HG02981 (cell line): ENCODE data around the gene KIF5A.
"Not testable (repeated sequence)": the region's sequence is repeated elsewhere in the genome, so short reads cannot be mapped to it uniquely, and the experiment has no call there.

ENCODE experiments used
- ATAC-seq: cut with Tn5 transposase; IDR thresholded peaks from one replicate; pipeline ENCODE4 v1.9.1; 2021; ENCODE audit warnings: mild to moderate bottlenecking, moderate library complexity; ENCODE audit not compliant: unreplicated experiment

Gene KIF5A

GRCh38 chr12:57553343-57554202 lies 3.7 kb downstream of the KIF5A start:
- no peak for ATAC-seq

GRCh38 chr12:57554453-57554852 lies 4.6 kb downstream of the KIF5A start:
- no peak for ATAC-seq

GRCh38 chr12:57554897-57555296 lies 5.1 kb downstream of the KIF5A start:
- no peak for ATAC-seq

- no peak for ATAC-seq
Measured at GRCh38 chr12:57558864-57559263, 9.0 kb downstream of the KIF5A start.

DNA sequence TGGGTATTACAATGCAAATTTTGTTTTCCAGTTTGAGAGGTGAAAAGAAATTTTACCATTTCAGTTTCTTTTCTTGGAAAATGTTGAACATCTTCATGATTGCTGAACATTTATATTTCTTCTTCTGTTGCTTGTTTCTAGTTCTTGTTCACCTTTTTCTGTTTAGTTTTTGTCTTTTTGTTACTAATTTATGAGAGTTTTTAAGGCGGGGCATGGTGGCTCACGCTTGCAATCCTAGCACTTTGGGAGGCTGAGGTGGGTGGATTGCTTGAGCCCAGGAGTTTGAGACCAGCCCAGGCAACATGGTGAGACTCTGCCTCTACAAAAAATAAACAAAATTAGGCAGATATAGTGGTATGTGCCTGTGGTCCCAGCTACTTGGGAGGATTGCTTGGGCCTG lies 10.7 kb downstream of the KIF5A start:
- no peak for ATAC-seq

DNA sequence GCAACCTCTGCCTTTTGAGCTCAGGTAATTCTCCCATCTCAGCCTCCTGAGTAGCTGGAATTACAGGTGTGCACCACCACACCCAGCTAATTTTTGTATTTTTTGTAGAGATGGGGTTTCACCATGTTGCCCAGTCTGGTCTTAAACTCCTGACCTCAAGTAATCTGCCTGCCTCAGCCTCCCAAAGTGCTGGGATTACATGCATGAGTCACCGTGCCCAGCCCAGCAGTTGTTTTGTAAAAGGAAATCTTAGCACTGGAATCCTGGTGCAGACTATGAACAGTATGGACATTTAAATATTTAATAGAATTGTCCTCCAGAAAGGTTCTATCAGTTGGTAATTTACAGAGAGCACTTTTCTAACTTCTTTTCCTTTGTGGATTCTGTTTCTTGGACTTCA lies 11.3 kb downstream of the KIF5A start:
- ATAC-seq: not testable (repeated sequence)

DNA sequence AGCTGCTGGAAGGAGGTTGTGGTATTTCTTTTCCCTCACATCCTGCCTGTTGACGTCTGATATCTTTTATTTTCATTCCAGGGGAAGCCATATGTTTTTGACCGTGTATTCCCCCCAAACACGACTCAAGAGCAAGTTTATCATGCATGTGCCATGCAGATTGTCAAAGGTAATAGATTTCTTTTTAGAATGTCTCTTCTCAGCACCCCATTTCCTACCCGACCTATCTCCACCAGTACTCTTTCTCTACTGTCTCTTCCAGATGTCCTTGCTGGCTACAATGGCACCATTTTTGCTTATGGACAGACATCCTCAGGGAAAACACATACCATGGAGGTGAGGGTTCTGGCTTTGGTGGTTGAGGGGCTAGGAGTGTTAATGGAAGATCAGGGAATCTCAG lies 13.5 kb downstream of the KIF5A start:
- ATAC-seq: no peak

GRCh38 chr12:57564178-57564740 lies 14.4 kb downstream of the KIF5A start:
- ATAC-seq: no peak

GRCh38 chr12:57568838-57569237 lies 19.0 kb downstream of the KIF5A start:
- no peak for ATAC-seq

- no peak for ATAC-seq
Measured at GRCh38 chr12:57569858-57570257, 20.0 kb downstream of the KIF5A start.

GRCh38 chr12:57570438-57570837 lies 20.6 kb downstream of the KIF5A start:
- not testable (repeated sequence) for ATAC-seq

GRCh38 chr12:57571926-57572762 lies 22.3 kb downstream of the KIF5A start:
- no peak for ATAC-seq

- ATAC-seq: no peak
Measured at GRCh38 chr12:57574795-57575194, 25.0 kb downstream of the KIF5A start.

GRCh38 chr12:57575771-57576612 lies 26.1 kb downstream of the KIF5A start:
- ATAC-seq: no peak

- no peak for ATAC-seq
Measured at GRCh38 chr12:57576613-57577160, 26.8 kb downstream of the KIF5A start.

DNA sequence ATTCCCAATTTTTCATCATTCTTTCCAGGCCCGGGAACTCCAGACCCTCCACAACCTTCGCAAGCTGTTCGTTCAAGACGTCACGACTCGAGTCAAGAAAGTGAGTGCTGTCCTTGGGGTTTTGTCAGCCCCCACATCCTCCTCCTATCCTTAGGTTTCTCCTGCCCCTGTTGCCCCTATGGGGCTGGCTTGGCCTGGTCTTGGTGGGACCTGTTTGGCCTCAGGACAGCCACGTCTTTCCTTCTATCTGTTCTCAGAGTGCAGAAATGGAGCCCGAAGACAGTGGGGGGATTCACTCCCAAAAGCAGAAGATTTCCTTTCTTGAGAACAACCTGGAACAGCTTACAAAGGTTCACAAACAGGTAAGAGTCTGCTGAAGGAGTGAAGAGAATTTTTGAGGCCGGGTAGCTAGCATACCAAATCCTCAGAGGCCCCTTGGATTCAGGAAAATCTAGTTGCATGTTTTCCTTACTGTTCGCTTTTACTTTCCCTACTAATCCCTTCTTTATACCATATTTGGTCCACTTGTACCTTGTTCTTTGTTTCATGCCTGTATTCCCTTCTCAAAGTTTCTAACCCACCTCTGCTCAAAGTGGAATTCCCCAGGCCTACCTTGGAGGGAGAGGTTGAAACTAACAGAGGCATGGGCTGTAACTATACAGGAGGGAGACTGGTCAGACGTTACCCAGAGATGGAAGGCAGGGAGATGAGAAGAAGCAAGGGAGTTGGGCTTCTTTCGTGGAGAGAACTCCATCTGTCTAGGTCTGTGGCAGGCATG lies 28.3 kb downstream of the KIF5A start:
- no peak for ATAC-seq

- ATAC-seq: no peak
Measured at GRCh38 chr12:57579011-57579410, 29.2 kb downstream of the KIF5A start.

GRCh38 chr12:57579677-57580465 lies 30.0 kb downstream of the KIF5A start:
- no peak for ATAC-seq

- ATAC-seq: no peak
Measured at GRCh38 chr12:57580466-57580795, 30.6 kb downstream of the KIF5A start.
